ENCODE results near the gene SPINK14. TPM values are rescaled to one million over a fixed set of nuclear protein-coding genes. Genes with fewer than 3 reads are reported as not detected.

The SPINK14 gene
- polyA plus RNA-seq, 1 donor from 2014 or later = not detected

DNA sequence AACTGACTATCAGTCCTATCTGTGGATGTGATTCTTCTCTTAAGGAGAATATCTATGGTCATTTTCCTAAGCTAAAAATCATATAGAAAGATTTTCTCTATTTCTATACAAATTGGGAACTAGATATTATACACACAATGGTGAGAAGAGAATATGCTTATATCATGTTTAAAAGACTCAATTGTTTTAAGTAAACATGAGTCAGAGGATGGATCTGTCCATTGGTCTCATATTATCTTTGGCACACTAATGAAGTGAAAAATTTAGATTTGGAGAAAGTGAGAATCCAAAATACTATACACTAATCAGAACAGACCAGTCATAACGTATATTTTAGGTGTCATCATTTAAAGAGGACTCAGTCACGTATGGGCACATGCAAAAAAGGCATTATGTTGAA is 16.5 kb upstream of the SPINK14 start:
- Histone ChIP-seq H3K9me3 (ENCODE audit: low read length) (peaks cover 3% of the 10 kb centered on the region), H3K4me2 (ENCODE audit: low read length) (no peak overlapping the region), H4K20me1 (ENCODE audit: insufficient read depth) (no peaks in the 10 kb centered on the region), H3K27ac (ENCODE audit: low read length) (no peak overlapping the region), H3K79me2 (replicated peaks; ENCODE audit: insufficient read depth, low read length) (no peaks in the 10 kb centered on the region), H3K27me3 (ENCODE audit: insufficient read depth, low read depth, low read length) (no peaks in the 10 kb centered on the region), H3K4me3 (ENCODE audit: low read length) (no peak overlapping the region), H3K9ac (ENCODE audit: low read length) (no peak overlapping the region), H2AFZ (ENCODE audit: low read depth, low read length) (no peak overlapping the region), H3F3A (ENCODE audit: insufficient read depth, low read length, poor library complexity, severe bottlenecking) (no peaks in the 10 kb centered on the region), H3K9me2 (ENCODE audit: insufficient read depth, low read length) (no peaks in the 10 kb centered on the region), H3K36me3 (ENCODE audit: insufficient read depth, low read length) (no peaks in the 10 kb centered on the region)
- TF ChIP-seq EZH2 (IDR thresholded peaks at IDR 0.05; ENCODE audit: borderline replicate concordance, insufficient read depth, low read length, poor library complexity, severe bottlenecking) (no peak), RAD21 (conservative IDR thresholded peaks at IDR 0.05) (no peak), TAF1 (IDR thresholded peaks at IDR 0.05; ENCODE audit: low read depth) (no peak), MXI1 (conservative IDR thresholded peaks at IDR 0.05; ENCODE audit: poor library complexity, severe bottlenecking) (no peak), EP300 (conservative IDR thresholded peaks at IDR 0.05; ENCODE audit: poor library complexity, severe bottlenecking) (no peak), POLR2AphosphoS5 (IDR thresholded peaks at IDR 0.05) (no peak), SMC3 (conservative IDR thresholded peaks at IDR 0.05; ENCODE audit: poor library complexity) (no peak)
- TF ChIP-seq, protein P1, sequence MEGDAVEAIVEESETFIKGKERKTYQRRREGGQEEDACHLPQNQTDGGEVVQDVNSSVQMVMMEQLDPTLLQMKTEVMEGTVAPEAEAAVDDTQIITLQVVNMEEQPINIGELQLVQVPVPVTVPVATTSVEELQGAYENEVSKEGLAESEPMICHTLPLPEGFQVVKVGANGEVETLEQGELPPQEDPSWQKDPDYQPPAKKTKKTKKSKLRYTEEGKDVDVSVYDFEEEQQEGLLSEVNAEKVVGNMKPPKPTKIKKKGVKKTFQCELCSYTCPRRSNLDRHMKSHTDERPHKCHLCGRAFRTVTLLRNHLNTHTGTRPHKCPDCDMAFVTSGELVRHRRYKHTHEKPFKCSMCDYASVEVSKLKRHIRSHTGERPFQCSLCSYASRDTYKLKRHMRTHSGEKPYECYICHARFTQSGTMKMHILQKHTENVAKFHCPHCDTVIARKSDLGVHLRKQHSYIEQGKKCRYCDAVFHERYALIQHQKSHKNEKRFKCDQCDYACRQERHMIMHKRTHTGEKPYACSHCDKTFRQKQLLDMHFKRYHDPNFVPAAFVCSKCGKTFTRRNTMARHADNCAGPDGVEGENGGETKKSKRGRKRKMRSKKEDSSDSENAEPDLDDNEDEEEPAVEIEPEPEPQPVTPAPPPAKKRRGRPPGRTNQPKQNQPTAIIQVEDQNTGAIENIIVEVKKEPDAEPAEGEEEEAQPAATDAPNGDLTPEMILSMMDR (IDR thresholded peaks at IDR 0.05; ENCODE audit: poor library complexity, severe bottlenecking) = no peak
- TF ChIP-seq, protein P2, sequence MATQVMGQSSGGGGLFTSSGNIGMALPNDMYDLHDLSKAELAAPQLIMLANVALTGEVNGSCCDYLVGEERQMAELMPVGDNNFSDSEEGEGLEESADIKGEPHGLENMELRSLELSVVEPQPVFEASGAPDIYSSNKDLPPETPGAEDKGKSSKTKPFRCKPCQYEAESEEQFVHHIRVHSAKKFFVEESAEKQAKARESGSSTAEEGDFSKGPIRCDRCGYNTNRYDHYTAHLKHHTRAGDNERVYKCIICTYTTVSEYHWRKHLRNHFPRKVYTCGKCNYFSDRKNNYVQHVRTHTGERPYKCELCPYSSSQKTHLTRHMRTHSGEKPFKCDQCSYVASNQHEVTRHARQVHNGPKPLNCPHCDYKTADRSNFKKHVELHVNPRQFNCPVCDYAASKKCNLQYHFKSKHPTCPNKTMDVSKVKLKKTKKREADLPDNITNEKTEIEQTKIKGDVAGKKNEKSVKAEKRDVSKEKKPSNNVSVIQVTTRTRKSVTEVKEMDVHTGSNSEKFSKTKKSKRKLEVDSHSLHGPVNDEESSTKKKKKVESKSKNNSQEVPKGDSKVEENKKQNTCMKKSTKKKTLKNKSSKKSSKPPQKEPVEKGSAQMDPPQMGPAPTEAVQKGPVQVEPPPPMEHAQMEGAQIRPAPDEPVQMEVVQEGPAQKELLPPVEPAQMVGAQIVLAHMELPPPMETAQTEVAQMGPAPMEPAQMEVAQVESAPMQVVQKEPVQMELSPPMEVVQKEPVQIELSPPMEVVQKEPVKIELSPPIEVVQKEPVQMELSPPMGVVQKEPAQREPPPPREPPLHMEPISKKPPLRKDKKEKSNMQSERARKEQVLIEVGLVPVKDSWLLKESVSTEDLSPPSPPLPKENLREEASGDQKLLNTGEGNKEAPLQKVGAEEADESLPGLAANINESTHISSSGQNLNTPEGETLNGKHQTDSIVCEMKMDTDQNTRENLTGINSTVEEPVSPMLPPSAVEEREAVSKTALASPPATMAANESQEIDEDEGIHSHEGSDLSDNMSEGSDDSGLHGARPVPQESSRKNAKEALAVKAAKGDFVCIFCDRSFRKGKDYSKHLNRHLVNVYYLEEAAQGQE (IDR thresholded peaks at IDR 0.05; ENCODE audit: borderline replicate concordance) = no peak

DNA sequence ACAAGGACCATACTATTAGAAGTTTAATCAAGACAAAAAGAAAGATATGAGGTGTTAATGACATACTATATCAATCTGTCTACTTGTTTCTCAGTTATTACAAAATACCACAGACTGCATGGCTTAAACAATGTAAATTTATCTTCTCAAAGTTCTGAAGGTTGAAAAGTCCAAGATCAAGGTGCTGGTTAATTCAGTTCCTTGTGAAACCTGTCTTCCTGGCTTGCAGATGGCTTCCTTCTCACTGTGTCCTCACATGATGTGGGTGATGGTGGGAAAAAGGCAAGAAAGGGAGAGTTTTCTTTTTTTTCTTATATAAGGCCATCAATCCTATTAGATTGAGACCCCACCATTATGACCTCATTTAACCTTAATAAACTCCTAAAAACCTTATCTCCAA is 15.6 kb upstream of the SPINK14 start:
- no peaks in the 10 kb centered on the region for H3F3A ChIP-seq (ENCODE audit: insufficient read depth, low read length, poor library complexity, severe bottlenecking)
- H3K27ac ChIP-seq (ENCODE audit: low read length) = no peak overlapping the region
- H3K79me2 ChIP-seq (replicated peaks; ENCODE audit: insufficient read depth, low read length) = no peaks in the 10 kb centered on the region
- H3K9me3 ChIP-seq (ENCODE audit: low read length) = peaks cover 3% of the 10 kb centered on the region
- no peak overlapping the region for H3K9ac ChIP-seq (ENCODE audit: low read length)
- TF ChIP-seq POLR2AphosphoS5 (IDR thresholded peaks at IDR 0.05) = no peak
- no peak for TF ChIP-seq TAF1 (IDR thresholded peaks at IDR 0.05; ENCODE audit: low read depth)
- no peak for TF ChIP-seq MXI1 (conservative IDR thresholded peaks at IDR 0.05; ENCODE audit: poor library complexity, severe bottlenecking)
- TF ChIP-seq SMC3 (conservative IDR thresholded peaks at IDR 0.05; ENCODE audit: poor library complexity) = no peak
- TF ChIP-seq RAD21 (conservative IDR thresholded peaks at IDR 0.05) = no peak
- TF ChIP-seq EP300 (conservative IDR thresholded peaks at IDR 0.05; ENCODE audit: poor library complexity, severe bottlenecking) = no peak
- TF ChIP-seq, protein P1 (IDR thresholded peaks at IDR 0.05; ENCODE audit: poor library complexity, severe bottlenecking) = no peak
- TF ChIP-seq, protein P2 (IDR thresholded peaks at IDR 0.05; ENCODE audit: borderline replicate concordance) = no peak
- no peaks in the 10 kb centered on the region for H4K20me1 ChIP-seq (ENCODE audit: insufficient read depth)
- H3K27me3 ChIP-seq (ENCODE audit: insufficient read depth, low read depth, low read length) = no peaks in the 10 kb centered on the region
- H3K36me3 ChIP-seq (ENCODE audit: insufficient read depth, low read length) = no peaks in the 10 kb centered on the region
- no peak overlapping the region for H3K4me3 ChIP-seq (ENCODE audit: low read length)
- no peak overlapping the region for H2AFZ ChIP-seq (ENCODE audit: low read depth, low read length)
- no peak overlapping the region for H3K4me2 ChIP-seq (ENCODE audit: low read length)
- H3K9me2 ChIP-seq (ENCODE audit: insufficient read depth, low read length) = no peaks in the 10 kb centered on the region
